ENCODE data around the gene SERPINI1. TPM values are rescaled to one million over a fixed set of nuclear protein-coding genes. Genes with fewer than 3 reads are reported as not detected.

SERPINI1 gene
- total and polyA plus RNA-seq, 9 of the 15 experiments (the other 6 are each of a cell fraction or from before 2014, with no cell fraction given): 1.6 to 9.9 (median 3.5) TPM

GRCh38 chr3:167735233-167736138 is at the start of gene SERPINI1 (continued):
- TF ChIP-seq E4F1 (CRISPR knock-in tag; IDR thresholded peaks at IDR 0.05; ENCODE audit: borderline replicate concordance): 0 out of 2 replicates have a peak, but pooled peaks have one; percentile 19
- TF ChIP-seq ZBTB8A (IDR thresholded peaks at IDR 0.05; ENCODE audit: partially characterized antibody): no peak
- TF ChIP-seq CEBPZ (IDR thresholded peaks at IDR 0.05; ENCODE audit: borderline replicate concordance, low read depth, low read length): no peak
- no peak for TF ChIP-seq IFI16 (CRISPR knock-in tag; IDR thresholded peaks at IDR 0.05)
- no peak for TF ChIP-seq CREBBP (IDR thresholded peaks at IDR 0.05; ENCODE audit: low read depth, low read length)
- TF ChIP-seq ZFP91 (CRISPR knock-in tag; IDR thresholded peaks at IDR 0.05): no peak
- TF ChIP-seq SPI1 (IDR thresholded peaks at IDR 0.05; ENCODE audit: borderline replicate concordance, low read depth, low read length): no peak
- no peak; the same call in 1 of the 2 replicates for TF ChIP-seq USF1 (CRISPR knock-in tag; IDR thresholded peaks at IDR 0.05)
- no peak for TF ChIP-seq RAD51 (IDR thresholded peaks at IDR 0.05; ENCODE audit: borderline replicate concordance, low read depth)
- no peak for TF ChIP-seq ZNF277 (CRISPR knock-in tag; IDR thresholded peaks at IDR 0.05; ENCODE audit: borderline replicate concordance)
- no peak for TF ChIP-seq DLX4 (CRISPR knock-in tag; IDR thresholded peaks at IDR 0.05)
- TF ChIP-seq POLR3A (IDR thresholded peaks at IDR 0.05; ENCODE audit: borderline replicate concordance, extremely low read depth, insufficient read depth, insufficient read length): no peak
- TF ChIP-seq PRMT5 (CRISPR knock-in tag; IDR thresholded peaks at IDR 0.05): no peak
- TF ChIP-seq KLF1 (tag; IDR thresholded peaks at IDR 0.05): no peak

Data from K562 (cell line).